22Rv1 (cell line): Measurements from ENCODE around the gene SH3PXD2A.

Source experiments
- ZFX ChIP-seq: fragments of 450-650 bp; IDR thresholded peaks from 2 replicates; pipeline ENCODE4 v1.6.1; 2017; ENCODE audit warnings: antibody characterized with exemption, borderline replicate concordance
- TF ChIP-seq, protein P1 (sequence below): fragments of 450-650 bp; IDR thresholded peaks from 2 replicates; pipeline ENCODE4 v1.5.1; 2017; ENCODE audit warnings: mild to moderate bottlenecking

DNA sequence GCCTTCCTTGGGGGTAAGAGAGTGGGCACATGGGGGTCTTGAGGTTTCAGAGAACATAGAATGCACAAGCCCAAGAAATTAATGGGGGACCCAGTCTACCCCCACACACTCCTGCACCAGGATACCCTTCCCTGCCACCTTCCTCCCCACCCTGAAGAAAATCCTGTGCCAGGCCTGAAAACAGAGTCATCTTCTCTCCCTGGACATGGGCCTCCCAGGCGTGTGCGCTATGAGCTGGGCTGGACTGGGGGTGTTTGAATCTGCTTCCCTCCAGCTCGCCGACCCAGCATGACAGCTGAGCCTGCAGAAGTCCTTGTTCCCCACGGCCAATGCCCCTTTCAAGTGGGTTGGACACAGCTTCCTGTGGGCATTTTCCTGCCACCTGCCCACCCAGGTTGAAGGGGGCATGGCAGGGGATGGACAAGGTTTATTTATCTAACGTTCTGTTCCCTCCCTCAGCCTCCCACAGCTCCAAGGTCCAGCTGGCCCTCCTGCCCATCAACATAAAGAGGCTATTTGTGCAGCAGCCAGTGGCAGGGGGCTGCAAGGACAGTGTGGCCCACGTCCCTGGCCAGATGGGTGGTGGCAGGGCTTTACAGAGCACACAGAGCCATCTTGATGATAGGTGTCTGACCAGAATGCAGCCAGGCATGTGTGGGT, 141.0 kb downstream of the SH3PXD2A start:
- TF ChIP-seq, protein P1, sequence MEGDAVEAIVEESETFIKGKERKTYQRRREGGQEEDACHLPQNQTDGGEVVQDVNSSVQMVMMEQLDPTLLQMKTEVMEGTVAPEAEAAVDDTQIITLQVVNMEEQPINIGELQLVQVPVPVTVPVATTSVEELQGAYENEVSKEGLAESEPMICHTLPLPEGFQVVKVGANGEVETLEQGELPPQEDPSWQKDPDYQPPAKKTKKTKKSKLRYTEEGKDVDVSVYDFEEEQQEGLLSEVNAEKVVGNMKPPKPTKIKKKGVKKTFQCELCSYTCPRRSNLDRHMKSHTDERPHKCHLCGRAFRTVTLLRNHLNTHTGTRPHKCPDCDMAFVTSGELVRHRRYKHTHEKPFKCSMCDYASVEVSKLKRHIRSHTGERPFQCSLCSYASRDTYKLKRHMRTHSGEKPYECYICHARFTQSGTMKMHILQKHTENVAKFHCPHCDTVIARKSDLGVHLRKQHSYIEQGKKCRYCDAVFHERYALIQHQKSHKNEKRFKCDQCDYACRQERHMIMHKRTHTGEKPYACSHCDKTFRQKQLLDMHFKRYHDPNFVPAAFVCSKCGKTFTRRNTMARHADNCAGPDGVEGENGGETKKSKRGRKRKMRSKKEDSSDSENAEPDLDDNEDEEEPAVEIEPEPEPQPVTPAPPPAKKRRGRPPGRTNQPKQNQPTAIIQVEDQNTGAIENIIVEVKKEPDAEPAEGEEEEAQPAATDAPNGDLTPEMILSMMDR, result no peak
- no peak for TF ChIP-seq ZFX
